ENCODE data around the gene KIAA0319L. TPM values are rescaled to one million over a fixed set of nuclear protein-coding genes. Genes with fewer than 3 reads are reported as not detected.

KIAA0319L gene
- polyA plus RNA-seq, 1 donor (not counting 4 experiments of a cell fraction or from before 2014, with no cell fraction given) = 23.8 TPM

DNA sequence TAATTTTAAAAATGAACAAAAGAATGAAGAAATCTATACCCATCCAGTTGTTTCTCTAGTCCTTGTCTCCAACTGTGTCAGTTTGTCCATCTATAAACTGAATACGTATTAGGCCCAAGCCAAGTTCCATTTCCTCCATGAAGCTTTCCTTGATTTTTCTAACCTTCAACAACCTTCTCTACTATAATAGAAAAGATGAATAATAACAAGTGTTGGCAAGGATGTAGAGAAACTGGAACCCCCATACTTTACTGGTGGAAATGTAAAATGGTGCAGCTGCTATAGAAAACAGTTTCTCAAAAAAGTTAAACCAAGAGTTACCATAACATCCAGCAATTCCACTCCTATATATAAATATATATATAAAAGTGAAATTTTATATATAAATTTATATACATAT, 10.6 kb downstream of the KIAA0319L start:
- Histone ChIP-seq H3K4me2 (ENCODE audit: control insufficient read depth, extremely low read depth, insufficient read depth, low read depth, low read length) (no peak overlapping the region), H3K4me3 (ENCODE audit: control insufficient read depth in 2 of 3, extremely low read depth in 1 of 3, insufficient read depth in 2 of 3, low read depth in 1 of 3, low read length in 3 of 3) (no peak overlapping the region), H2AFZ (ENCODE audit: control insufficient read depth, low read length) (no peak overlapping the region), H3K9ac (ENCODE audit: control insufficient read depth, extremely low read depth, insufficient read depth, low read length) (no peak overlapping the region), H3K79me2 (ENCODE audit: control insufficient read depth, insufficient read depth, low read length) (peaks cover 4% of the 10 kb centered on the region), H3K27me3 (ENCODE audit: control insufficient read depth, extremely low read depth, insufficient read depth, low read length) (no peaks in the 10 kb centered on the region), H3K36me3 (ENCODE audit: control insufficient read depth in 2 of 2, extremely low read depth in 1 of 2, insufficient read depth in 2 of 2, low read length in 2 of 2) (peaks cover 2 to 10% of the 10 kb centered on the region in 2 experiments), H3K4me1 (ENCODE audit: control insufficient read depth, extremely low read depth, insufficient read depth, low read length) (no peaks in the 10 kb centered on the region), H3K27ac (ENCODE audit: control insufficient read depth, insufficient read depth, low read length) (no peak overlapping the region), H3K9me1 (ENCODE audit: control insufficient read depth, extremely low read depth, insufficient read depth, low read length) (no peaks in the 10 kb centered on the region), H3K9me3 (ENCODE audit: control insufficient read depth, low read depth, low read length) (no peaks in the 10 kb centered on the region), H4K20me1 (ENCODE audit: control insufficient read depth, extremely low read depth, insufficient read depth, low read length) (peaks cover 3% of the 10 kb centered on the region)
- TF ChIP-seq EZH2 (IDR thresholded peaks at IDR 0.05; ENCODE audit: low read length) = no peak
- TF ChIP-seq CTCF (optimal IDR thresholded peaks at IDR 0.05 in 1 of 3, IDR thresholded peaks at IDR 0.05 in 1 of 3, conservative IDR thresholded peaks at IDR 0.05 in 1 of 3; ENCODE audit: extremely low read depth in 1 of 3, insufficient read depth in 2 of 3, low read length in 3 of 3) = no peak
- FAIRE-seq (no peak), DNase-seq (ENCODE audit: low read depth, low spot score) (no peak)
- dilution Hi-C loops (cut with MboI; ENCODE audit: extremely low pct_ligation_motif_present, low sequenced_read_pairs) = no loop called here

- no peak overlapping the region for H3K4me2 ChIP-seq (ENCODE audit: control insufficient read depth, extremely low read depth, insufficient read depth, low read depth, low read length)
- H3K9me3 ChIP-seq (ENCODE audit: control insufficient read depth, low read depth, low read length) = no peaks in the 10 kb centered on the region
- dilution Hi-C loops (cut with MboI; ENCODE audit: extremely low pct_ligation_motif_present, low sequenced_read_pairs) = no loop called here
- no peak overlapping the region for H2AFZ ChIP-seq (ENCODE audit: control insufficient read depth, low read length)
- H3K36me3 ChIP-seq (ENCODE audit: control insufficient read depth in 2 of 2, extremely low read depth in 1 of 2, insufficient read depth in 2 of 2, low read length in 2 of 2) = peaks cover 0 to 10% of the 10 kb centered on the region in 2 experiments
- no peak overlapping the region for H3K27ac ChIP-seq (ENCODE audit: control insufficient read depth, insufficient read depth, low read length)
- H3K4me3 ChIP-seq (ENCODE audit: control insufficient read depth in 2 of 3, extremely low read depth in 1 of 3, insufficient read depth in 2 of 3, low read depth in 1 of 3, low read length in 3 of 3) = no peak overlapping the region
- peaks cover 3% of the 10 kb centered on the region for H4K20me1 ChIP-seq (ENCODE audit: control insufficient read depth, extremely low read depth, insufficient read depth, low read length)
- TF ChIP-seq CTCF (optimal IDR thresholded peaks at IDR 0.05 in 1 of 3, IDR thresholded peaks at IDR 0.05 in 1 of 3, conservative IDR thresholded peaks at IDR 0.05 in 1 of 3; ENCODE audit: extremely low read depth in 1 of 3, insufficient read depth in 2 of 3, low read length in 3 of 3) (peak in 1 of 3 experiments; percentile 32), EZH2 (IDR thresholded peaks at IDR 0.05; ENCODE audit: low read length) (no peak)
- no peaks in the 10 kb centered on the region for H3K27me3 ChIP-seq (ENCODE audit: control insufficient read depth, extremely low read depth, insufficient read depth, low read length)
- H3K9me1 ChIP-seq (ENCODE audit: control insufficient read depth, extremely low read depth, insufficient read depth, low read length) = no peaks in the 10 kb centered on the region
- H3K9ac ChIP-seq (ENCODE audit: control insufficient read depth, extremely low read depth, insufficient read depth, low read length) = no peak overlapping the region
- peaks cover 4% of the 10 kb centered on the region for H3K79me2 ChIP-seq (ENCODE audit: control insufficient read depth, insufficient read depth, low read length)
- FAIRE-seq (no peak), DNase-seq (ENCODE audit: low read depth, low spot score) (no peak)
- H3K4me1 ChIP-seq (ENCODE audit: control insufficient read depth, extremely low read depth, insufficient read depth, low read length) = no peaks in the 10 kb centered on the region
Observed at GRCh38 chr1:35544976-35545375, 12.2 kb downstream of the KIAA0319L start.

Measured in keratinocyte (primary cell).